Subcutaneous preadipocyte (primary cell): ENCODE measurements around the gene SNRNP200. TPM values are rescaled to one million over a fixed set of nuclear protein-coding genes. Genes with fewer than 3 reads are reported as not detected.

Experiments
- total RNA-seq: library from RNA; depleted of rRNA; stranded (reverse); fragments of >200 nt; gene quantifications from 2 replicates; pipeline ENCODE4 v1.2.3, GENCODE V29; 2012

Gene SNRNP200
- total RNA-seq, result 37.1 and 47.3 TPM in 2 replicates

DNA sequence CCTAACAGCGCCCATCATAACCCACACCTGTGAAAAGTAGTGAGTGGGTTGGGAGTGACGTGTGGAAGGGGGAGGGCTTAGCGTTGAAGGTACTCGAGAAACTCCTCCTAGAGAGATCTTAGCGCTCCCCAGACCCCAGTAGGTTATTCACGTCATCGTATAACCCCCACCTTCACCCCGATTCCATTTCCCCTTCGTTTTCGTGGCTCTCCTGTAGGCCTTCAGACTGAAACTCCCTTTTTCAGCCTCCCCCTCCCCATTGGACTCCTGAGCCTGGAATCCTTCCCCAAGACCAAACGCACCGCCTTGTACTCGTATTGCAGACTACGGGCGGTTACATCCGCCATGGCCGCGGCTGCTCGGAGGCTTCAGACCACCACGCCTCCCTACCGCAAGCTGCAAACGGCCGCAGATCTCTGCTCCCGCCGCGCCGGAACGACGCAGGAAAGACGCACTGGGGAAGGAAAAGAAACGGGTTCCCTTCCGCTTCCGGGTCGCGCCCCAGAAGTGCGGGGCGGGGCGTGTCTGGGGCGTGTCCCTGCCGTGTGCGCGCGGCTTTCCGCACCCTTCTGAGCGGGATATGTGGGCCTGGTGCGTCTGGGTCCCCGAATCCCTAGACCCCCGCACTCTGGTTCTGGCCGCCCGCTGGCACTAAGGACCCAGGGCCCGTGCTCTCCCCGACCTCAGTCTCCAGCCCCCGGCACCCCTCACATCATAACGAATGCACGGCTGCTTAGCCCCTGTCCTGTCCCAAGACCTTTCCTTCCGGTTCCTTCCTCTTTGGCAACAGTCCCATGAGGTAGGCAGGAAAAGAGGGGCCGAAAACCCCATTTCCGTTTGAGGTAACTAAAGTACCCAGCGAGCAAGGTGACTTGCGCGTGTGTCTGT, at the start of gene SNRNP200:
TSS of gene SNRNP200 (minus strand) at position 456 of the 888 bp plus-strand sequence. CDS start at position 347, 109 bp downstream.

DNA sequence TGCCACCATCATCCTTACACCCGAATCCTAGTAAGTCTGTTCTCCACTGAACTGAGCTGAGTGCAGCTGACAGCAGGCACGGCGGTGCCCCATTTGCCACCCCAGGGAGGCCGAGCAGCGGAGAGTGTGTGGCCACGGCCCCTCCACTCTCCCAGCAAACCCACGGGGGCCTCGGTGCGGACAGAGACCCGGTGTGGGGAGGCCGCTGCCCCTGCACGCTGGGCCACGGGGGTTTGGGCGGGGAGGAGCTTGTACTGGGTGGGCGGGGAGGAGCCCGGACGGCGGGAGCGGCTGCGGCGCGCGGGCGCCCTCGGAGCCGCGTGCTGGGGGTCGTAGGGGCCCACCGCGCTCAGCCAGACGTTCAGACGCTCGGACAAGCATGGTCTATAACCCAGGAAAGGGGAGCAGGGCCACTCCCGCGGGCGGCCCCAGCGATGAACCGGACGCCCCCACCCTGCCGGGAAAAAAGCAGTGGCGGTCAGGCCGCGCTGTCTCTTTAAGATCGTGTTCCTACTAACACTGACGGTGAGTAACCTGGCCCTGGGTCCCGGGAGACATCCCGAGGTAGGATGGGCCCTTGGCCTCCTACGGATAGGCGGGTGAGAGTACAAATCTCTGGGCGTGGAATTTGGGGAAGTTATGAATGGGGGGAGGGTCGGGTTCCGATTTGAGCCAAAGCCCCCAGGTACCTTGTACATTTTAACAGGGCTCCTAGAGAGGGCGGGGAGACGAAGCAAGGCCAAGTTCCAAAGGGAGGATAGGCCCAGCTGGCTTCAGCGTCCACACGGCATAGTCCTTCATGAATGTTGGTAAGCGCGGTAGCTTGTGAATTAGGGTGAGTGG, 19.9 kb upstream of the SNRNP200 start, which contains the start of gene ITPRIPL1:
TSS of gene ITPRIPL1 (plus strand) at position 277 of the 843 bp plus-strand sequence. CDS start at position 800, 523 bp downstream.

DNA sequence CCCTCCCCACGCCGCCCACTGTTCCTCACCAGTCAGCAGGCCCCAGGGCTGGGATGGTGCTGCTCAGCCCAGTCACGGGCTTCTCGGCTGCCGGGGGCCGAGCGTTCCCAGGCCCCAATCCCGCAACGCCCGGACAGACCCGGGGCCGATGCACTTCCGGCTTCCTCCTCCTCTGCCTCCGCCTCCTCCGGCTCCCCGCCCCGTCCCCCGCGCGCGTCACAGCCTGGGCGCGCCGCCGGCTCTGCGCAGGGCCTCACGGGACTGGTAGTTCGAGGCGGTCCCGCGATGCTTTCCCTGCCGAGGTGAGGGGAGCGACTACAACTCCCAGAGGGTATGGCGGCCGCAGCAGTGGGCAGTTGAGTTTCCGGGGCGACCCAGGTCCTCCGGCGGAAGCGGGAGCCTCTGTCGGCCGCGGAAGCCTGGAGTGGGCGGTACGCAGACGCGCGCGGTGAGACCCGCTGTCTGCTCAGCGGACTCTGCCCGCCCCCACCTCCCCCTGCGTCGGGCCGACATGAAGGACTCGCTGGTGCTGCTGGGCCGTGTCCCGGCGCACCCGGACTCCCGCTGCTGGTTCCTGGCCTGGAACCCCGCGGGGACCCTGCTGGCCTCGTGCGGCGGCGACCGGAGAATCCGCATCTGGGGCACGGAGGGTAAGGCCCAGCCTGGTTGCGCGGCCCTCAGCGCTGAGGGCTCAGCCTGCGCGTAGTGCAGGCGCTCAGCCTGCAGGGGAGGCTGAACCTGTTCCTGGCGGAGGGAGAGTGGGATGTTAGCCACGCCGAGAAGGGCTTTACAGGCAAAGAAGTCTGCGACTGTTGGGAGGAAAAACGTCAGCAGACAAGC, 39.3 kb downstream of the SNRNP200 start, which contains the start of the genes CIAO1 and TMEM127:
TSS of gene CIAO1 (plus strand) at position 386 of the 840 bp plus-strand sequence. CDS start at position 512, 126 bp downstream.
TSS of gene TMEM127 (minus strand) at position 158 of the 840 bp plus-strand sequence. CDS start 616 bp downstream, outside the sequence.

Other genes starting within 250 kb of the SNRNP200 start
- not detected in 2 replicates for gene ADRA2B, start 189.0 kb downstream of the SNRNP200 start, total RNA-seq
- not detected in 2 replicates for gene ASTL, start 167.0 kb downstream of the SNRNP200 start, total RNA-seq
- gene DUSP2, start 160.1 kb downstream of the SNRNP200 start, total RNA-seq, result 0.37 and 0.78 TPM in 2 replicates
- 143 and 186 TPM in 2 replicates for gene STARD7, start 96.7 kb downstream of the SNRNP200 start, total RNA-seq
- gene TMEM127, start 39.5 kb downstream of the SNRNP200 start, total RNA-seq, result 19.5 and 22.7 TPM in 2 replicates
- gene CIAO1, start 39.3 kb downstream of the SNRNP200 start, total RNA-seq, result 112 TPM in 2 replicates
- 1.8 and 2.3 TPM in 2 replicates for gene ITPRIPL1, start 19.8 kb upstream of the SNRNP200 start, total RNA-seq
- 12.1 and 22.3 TPM in 2 replicates for gene NCAPH, start 30.2 kb upstream of the SNRNP200 start, total RNA-seq
- gene NEURL3, start 199.8 kb upstream of the SNRNP200 start, total RNA-seq, result not detected in 2 replicates
- gene ARID5A, start 231.2 kb upstream of the SNRNP200 start, total RNA-seq, result 4.1 and 5.1 TPM in 2 replicates